WTC11 (cell line): ENCODE data around the gene ANO7. TPM values are rescaled to one million over a fixed set of nuclear protein-coding genes. Genes with fewer than 3 reads are reported as not detected.

Source experiments
- ATAC-seq: fragments of 200-7000 bp; cut with Tn5 transposase; 2 replicates; pipeline ENCODE4 v1.10.0; 2021; ENCODE audit warnings: mild to moderate bottlenecking, moderate library complexity
- CTCF ChIA-PET: fragments of 300-600 bp; sonication (Branson Sonifier 250); formaldehyde crosslinking; loops from one replicate; lab custom pipeline; 2021; ENCODE audit warnings: antibody characterized with exemption; lab: Charles Lee
- POLR2A ChIA-PET: fragments of 350-600 bp; sonication (Branson Sonifier 250); formaldehyde crosslinking; loops from one replicate; lab custom pipeline; 2021; ENCODE audit warnings: antibody characterized with exemption; lab: Charles Lee
- DNase-seq: peaks from one replicate; pipeline ENCODE4 v3.0.0; 2021; ENCODE audit warnings: low spot score
- H3K27ac Mint-ChIP-seq: 2 replicates; pipeline ENCODE4 v1.8.0; 2021; ENCODE audit warnings: mixed read lengths
- H3K27me3 Mint-ChIP-seq: 2 replicates; pipeline ENCODE4 v1.8.0; 2021; ENCODE audit warnings: low read depth, mild to moderate bottlenecking, moderate library complexity, mixed read lengths
- H3K36me3 Mint-ChIP-seq: 2 replicates; pipeline ENCODE4 v1.8.0; 2021; ENCODE audit warnings: mixed read lengths
- H3K4me1 Mint-ChIP-seq: 2 replicates; pipeline ENCODE4 v1.8.0; 2022; ENCODE audit warnings: mixed read lengths
- H3K4me3 Mint-ChIP-seq: 2 replicates; pipeline ENCODE4 v1.8.0; 2021; ENCODE audit warnings: mild to moderate bottlenecking, moderate library complexity, mixed read lengths
- H3K9me3 Mint-ChIP-seq: 2 replicates; pipeline ENCODE4 v1.8.0; 2021; ENCODE audit warnings: mixed read lengths
- FOXK1 ChIP-seq: sonication (generic); formaldehyde crosslinking; IDR thresholded peaks from 2 replicates; pipeline ENCODE4 v1.8.0; 2022; ENCODE audit warnings: mild to moderate bottlenecking, moderate library complexity, missing genetic modification reagents
- KAT7 ChIP-seq: sonication (generic); formaldehyde crosslinking; IDR thresholded peaks from 2 replicates; pipeline ENCODE4 v1.8.1; 2023; ENCODE audit warnings: missing genetic modification reagents, mild to moderate bottlenecking, borderline replicate concordance
- RORB ChIP-seq: fragments of 250-450 bp; sonication (Bioruptor Pico); IDR thresholded peaks from 2 replicates; pipeline ENCODE4 v1.9.0; 2021; ENCODE audit warnings: mild to moderate bottlenecking
- SMAD3 ChIP-seq: sonication (generic); formaldehyde crosslinking; IDR thresholded peaks from 2 replicates; pipeline ENCODE4 v1.8.0; 2022; ENCODE audit warnings: missing genetic modification reagents, mild to moderate bottlenecking, borderline replicate concordance
- SMAD4 ChIP-seq: sonication (generic); formaldehyde crosslinking; IDR thresholded peaks from 2 replicates; pipeline ENCODE4 v1.8.0; 2022; ENCODE audit warnings: mild to moderate bottlenecking, missing genetic modification reagents
- ZNF396 ChIP-seq: fragments of 250-450 bp; sonication (Bioruptor Pico); IDR thresholded peaks from 2 replicates; pipeline ENCODE4 v1.8.0; 2021; ENCODE audit warnings: mild to moderate bottlenecking, moderate library complexity, borderline replicate concordance
- ZNF423 ChIP-seq: fragments of 250-450 bp; sonication (Bioruptor Pico); IDR thresholded peaks from 2 replicates; pipeline ENCODE4 v2.1.2; 2022; ENCODE audit warnings: mild to moderate bottlenecking, moderate library complexity
- total RNA-seq: library from RNA; stranded (reverse); gene quantifications from 3 replicates; pipeline ENCODE4 v1.2.3, GENCODE V29; 2021
- TF ChIP-seq, protein P1 (sequence below): sonication (generic); formaldehyde crosslinking; IDR thresholded peaks from 2 replicates; pipeline ENCODE4 v1.8.1; 2023; ENCODE audit warnings: mild to moderate bottlenecking, missing genetic modification reagents, moderate library complexity
- TF ChIP-seq, protein P2 (sequence below): sonication (generic); formaldehyde crosslinking; IDR thresholded peaks from 2 replicates; pipeline ENCODE4 v1.8.1; 2023; ENCODE audit warnings: mild to moderate bottlenecking, moderate library complexity, missing genetic modification reagents
- TF ChIP-seq, protein P3 (sequence below): sonication (generic); formaldehyde crosslinking; IDR thresholded peaks from 2 replicates; pipeline ENCODE4 v1.8.1; 2023; ENCODE audit warnings: mild to moderate bottlenecking, missing genetic modification reagents
- TF ChIP-seq, protein P4 (sequence below): sonication (generic); formaldehyde crosslinking; IDR thresholded peaks from 2 replicates; pipeline ENCODE4 v1.8.0; 2022; ENCODE audit warnings: mild to moderate bottlenecking, missing genetic modification reagents

Gene ANO7
- total RNA-seq, 1 experiment from 2014 or later, result 8.0 TPM

DNA sequence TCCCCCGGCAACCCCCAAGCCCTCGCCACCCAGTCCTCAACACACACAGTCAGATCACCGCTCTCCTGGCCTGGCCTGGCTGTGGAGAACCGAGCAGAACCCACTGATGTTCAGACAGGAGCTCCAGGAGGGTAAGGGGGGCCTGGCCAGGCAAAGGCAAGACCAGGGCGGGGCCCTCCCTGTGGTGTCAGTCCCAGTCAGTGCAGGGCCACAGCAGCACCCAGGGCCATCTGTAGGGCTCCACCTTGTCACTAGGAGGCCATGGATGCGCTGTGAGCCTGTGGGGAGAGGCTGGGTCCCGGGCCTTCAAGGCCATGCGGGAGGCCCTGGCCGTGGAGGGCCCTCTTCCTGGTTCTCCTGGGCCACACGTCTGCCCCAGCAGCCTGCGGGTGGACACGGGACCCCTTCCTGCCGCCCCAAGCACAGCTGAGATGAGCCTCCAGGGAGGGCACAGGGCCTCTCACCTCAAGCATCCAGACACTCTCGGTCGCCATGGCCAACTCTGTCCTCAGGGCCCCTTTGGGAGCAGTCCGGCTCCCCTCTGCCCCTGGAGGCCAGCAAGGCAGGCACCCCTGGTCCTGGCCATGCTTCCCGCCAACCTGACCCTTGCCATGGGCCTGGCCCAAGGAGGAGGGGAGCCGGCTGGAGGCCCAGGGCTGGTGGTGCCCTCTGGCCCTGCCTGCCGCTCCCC lies 2.0 kb downstream of the ANO7 start:
- CTCF ChIA-PET, result interaction anchor here (1.4 kb wide), 1 partner anchor 16 kb away, joined by 3 read pairs; no protein-coding TSS in a partner anchor
- ATAC-seq (no peak), DNase-seq (no peak)
- no peaks in the 10 kb centered on the region for H3K27me3 Mint-ChIP-seq
- H3K9me3 Mint-ChIP-seq, result no peaks in the 10 kb centered on the region
- H3K36me3 Mint-ChIP-seq, result no peaks in the 10 kb centered on the region
- H3K4me3 Mint-ChIP-seq, result no peak overlapping the region
- peaks cover 10% of the 10 kb centered on the region for H3K4me1 Mint-ChIP-seq
- POLR2A ChIA-PET, result no interaction called here
- H3K27ac Mint-ChIP-seq, result no peak overlapping the region
- TF ChIP-seq RORB (CRISPR knock-in tag), result no peak

DNA sequence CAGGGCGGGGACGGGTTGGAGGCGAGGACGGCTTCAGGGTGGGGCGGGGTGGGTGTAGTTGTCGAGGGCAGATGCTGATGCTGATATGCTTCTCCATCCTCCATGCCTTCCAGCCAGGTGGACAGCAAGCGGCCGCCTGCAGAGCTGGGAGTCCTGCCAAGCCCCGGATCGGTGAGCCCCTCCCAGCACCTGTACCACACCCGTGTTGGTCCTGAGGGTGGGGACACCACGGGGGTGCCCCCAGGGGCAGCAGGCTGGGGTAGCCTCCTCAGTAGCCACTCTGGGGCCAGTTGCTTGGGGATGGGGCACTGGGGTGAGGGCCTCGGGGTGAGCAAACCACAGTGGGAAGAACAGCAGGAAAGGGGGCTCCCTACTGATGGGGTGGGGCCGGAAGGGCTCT lies 2.6 kb downstream of the ANO7 start:
- TF ChIP-seq, protein P1, sequence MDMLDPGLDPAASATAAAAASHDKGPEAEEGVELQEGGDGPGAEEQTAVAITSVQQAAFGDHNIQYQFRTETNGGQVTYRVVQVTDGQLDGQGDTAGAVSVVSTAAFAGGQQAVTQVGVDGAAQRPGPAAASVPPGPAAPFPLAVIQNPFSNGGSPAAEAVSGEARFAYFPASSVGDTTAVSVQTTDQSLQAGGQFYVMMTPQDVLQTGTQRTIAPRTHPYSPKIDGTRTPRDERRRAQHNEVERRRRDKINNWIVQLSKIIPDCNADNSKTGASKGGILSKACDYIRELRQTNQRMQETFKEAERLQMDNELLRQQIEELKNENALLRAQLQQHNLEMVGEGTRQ (CRISPR knock-in tag), result no peak
- no peak for TF ChIP-seq SMAD4 (CRISPR knock-in tag)
- TF ChIP-seq, protein P2, sequence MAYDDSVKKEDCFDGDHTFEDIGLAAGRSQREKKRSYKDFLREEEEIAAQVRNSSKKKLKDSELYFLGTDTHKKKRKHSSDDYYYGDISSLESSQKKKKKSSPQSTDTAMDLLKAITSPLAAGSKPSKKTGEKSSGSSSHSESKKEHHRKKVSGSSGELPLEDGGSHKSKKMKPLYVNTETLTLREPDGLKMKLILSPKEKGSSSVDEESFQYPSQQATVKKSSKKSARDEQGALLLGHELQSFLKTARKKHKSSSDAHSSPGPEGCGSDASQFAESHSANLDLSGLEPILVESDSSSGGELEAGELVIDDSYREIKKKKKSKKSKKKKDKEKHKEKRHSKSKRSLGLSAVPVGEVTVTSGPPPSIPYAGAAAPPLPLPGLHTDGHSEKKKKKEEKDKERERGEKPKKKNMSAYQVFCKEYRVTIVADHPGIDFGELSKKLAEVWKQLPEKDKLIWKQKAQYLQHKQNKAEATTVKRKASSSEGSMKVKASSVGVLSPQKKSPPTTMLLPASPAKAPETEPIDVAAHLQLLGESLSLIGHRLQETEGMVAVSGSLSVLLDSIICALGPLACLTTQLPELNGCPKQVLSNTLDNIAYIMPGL (CRISPR knock-in tag), result no peak
- TF ChIP-seq, protein P3, sequence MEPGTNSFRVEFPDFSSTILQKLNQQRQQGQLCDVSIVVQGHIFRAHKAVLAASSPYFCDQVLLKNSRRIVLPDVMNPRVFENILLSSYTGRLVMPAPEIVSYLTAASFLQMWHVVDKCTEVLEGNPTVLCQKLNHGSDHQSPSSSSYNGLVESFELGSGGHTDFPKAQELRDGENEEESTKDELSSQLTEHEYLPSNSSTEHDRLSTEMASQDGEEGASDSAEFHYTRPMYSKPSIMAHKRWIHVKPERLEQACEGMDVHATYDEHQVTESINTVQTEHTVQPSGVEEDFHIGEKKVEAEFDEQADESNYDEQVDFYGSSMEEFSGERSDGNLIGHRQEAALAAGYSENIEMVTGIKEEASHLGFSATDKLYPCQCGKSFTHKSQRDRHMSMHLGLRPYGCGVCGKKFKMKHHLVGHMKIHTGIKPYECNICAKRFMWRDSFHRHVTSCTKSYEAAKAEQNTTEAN (CRISPR knock-in tag), result no peak
- no peaks in the 10 kb centered on the region for H3K27me3 Mint-ChIP-seq
- no peak overlapping the region for H3K27ac Mint-ChIP-seq
- CTCF ChIA-PET, result no interaction called here
- POLR2A ChIA-PET, result no interaction called here
- H3K36me3 Mint-ChIP-seq, result no peaks in the 10 kb centered on the region
- ATAC-seq, result no peak
- DNase-seq, result no peak
- H3K4me3 Mint-ChIP-seq, result no peak overlapping the region
- peaks cover 10% of the 10 kb centered on the region for H3K4me1 Mint-ChIP-seq
- no peaks in the 10 kb centered on the region for H3K9me3 Mint-ChIP-seq

DNA sequence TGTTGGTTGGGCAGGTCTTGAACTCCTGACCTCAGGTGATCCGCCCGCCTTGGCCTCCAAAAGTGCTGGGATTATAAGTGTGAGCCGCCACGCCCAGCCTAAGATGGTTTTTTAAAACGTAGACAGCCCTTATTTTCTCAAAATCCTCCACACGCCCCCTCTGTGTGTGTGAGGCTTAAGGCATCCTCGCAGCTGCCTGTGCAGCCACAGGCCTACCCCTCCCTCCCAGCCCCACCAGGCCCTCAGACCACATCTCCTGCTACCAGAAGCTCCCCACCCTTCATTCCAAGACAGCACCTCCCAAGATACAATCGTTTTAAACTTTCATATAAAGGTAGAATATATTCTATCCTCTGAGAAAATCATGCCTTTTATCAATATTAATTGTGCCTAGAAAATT lies 4.8 kb downstream of the ANO7 start:
- H3K27ac Mint-ChIP-seq, result no peak overlapping the region
- TF ChIP-seq ZNF396 (no peak), FOXK1 (CRISPR knock-in tag) (no peak), ZNF423 (CRISPR knock-in tag) (no peak)

DNA sequence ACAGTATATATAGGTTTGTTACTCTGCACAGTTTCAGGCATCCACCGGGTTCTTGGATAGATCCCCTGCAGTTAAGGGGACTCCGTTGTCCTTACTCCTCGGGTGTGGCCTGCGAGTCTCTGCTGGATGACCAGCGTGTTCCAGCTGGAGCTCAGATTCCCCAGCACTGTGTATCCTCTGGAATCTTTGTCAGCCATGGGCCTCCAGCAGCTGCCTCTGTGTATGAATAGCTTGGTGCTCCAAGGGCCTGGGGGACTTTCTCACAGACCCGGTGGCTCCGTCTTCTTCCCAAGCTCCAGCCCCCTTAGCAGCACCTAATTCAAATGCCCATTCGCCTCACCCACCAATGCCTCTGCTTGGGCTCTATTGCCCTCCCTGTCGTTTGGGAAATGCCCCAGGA lies 6.3 kb downstream of the ANO7 start:
- ATAC-seq, result no peak
- 0 out of 2 replicates have a peak, but pooled peaks cover under 1% of the 10 kb centered on the region for H3K4me1 Mint-ChIP-seq
- no peak overlapping the region for H3K4me3 Mint-ChIP-seq
- no peaks in the 10 kb centered on the region for H3K9me3 Mint-ChIP-seq
- TF ChIP-seq, protein P4, sequence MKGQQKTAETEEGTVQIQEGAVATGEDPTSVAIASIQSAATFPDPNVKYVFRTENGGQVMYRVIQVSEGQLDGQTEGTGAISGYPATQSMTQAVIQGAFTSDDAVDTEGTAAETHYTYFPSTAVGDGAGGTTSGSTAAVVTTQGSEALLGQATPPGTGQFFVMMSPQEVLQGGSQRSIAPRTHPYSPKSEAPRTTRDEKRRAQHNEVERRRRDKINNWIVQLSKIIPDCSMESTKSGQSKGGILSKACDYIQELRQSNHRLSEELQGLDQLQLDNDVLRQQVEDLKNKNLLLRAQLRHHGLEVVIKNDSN, result no peak
- no peak for TF ChIP-seq SMAD3
- TF ChIP-seq KAT7, result no peak
- no peak for TF ChIP-seq ZNF396
- no peak overlapping the region for H3K27ac Mint-ChIP-seq
- H3K36me3 Mint-ChIP-seq, result no peaks in the 10 kb centered on the region
- ChIA-PET CTCF (interaction anchor here (1.0 kb wide), 1 partner anchor 116 kb away, joined by 4 read pairs; no protein-coding TSS in a partner anchor), POLR2A (no interaction called here)
- H3K27me3 Mint-ChIP-seq, result no peaks in the 10 kb centered on the region
- DNase-seq, result no peak

More for the DNA sequence above, 4.8 kb downstream of the ANO7 start:
- Mint-ChIP-seq H3K36me3 (no peaks in the 10 kb centered on the region), H3K9me3 (no peaks in the 10 kb centered on the region), H3K4me1 (peaks cover 3% of the 10 kb centered on the region; the same call in 1 of the 2 replicates), H3K27me3 (no peaks in the 10 kb centered on the region), H3K4me3 (no peak overlapping the region)
- ChIA-PET POLR2A (no interaction called here), CTCF (no interaction called here)
- ATAC-seq (no peak), DNase-seq (no peak)
